A549 (cell line): ENCODE results near the gene ZNF264.

Experiments
- HDAC2 ChIP-seq: fragments of 200-600 bp; sonication (generic); IDR thresholded peaks from 2 replicates; pipeline ENCODE4 v1.6.1; 2016
- POLR2A ChIP-seq: IDR thresholded peaks from 2 replicates; pipeline ENCODE4 v1.6.1; 2012; ENCODE audit warnings: mild to moderate bottlenecking, low read length
- RCOR1 ChIP-seq: fragments of 150-350 bp; IDR thresholded peaks from 2 replicates; pipeline ENCODE4 v1.6.1; 2014; ENCODE audit warnings: antibody characterized with exemption, low read length, low read depth
- RFX5 ChIP-seq: fragments of 450-650 bp; IDR thresholded peaks from 2 replicates; pipeline ENCODE4 v1.7.1; 2014; ENCODE audit warnings: antibody characterized with exemption, mild to moderate bottlenecking, moderate library complexity
- RNF2 ChIP-seq: fragments of 200-600 bp; sonication (generic); IDR thresholded peaks from 2 replicates; pipeline ENCODE4 v1.6.1; 2016; ENCODE audit warnings: low read depth, mild to moderate bottlenecking, antibody characterized with exemption, moderate library complexity, borderline replicate concordance
- TP53 ChIP-seq: fragments of 250-450 bp; sonication (Bioruptor Pico); IDR thresholded peaks from 2 replicates; pipeline ENCODE4 v1.5.0; 2021; ENCODE audit warnings: mild to moderate bottlenecking, moderate library complexity
- TF ChIP-seq, protein P1 (sequence below): fragments of 150-350 bp; IDR thresholded peaks from 2 replicates; pipeline ENCODE4 v1.6.1; 2014; ENCODE audit warnings: low read depth, mild to moderate bottlenecking, low read length
- TF ChIP-seq, protein P2 (sequence below): fragments of >200 bp; sonication (Bioruptor Twin); formaldehyde crosslinking; IDR thresholded peaks from 3 replicates; pipeline ENCODE4 v1.5.1; 2016
- TF ChIP-seq, protein P3 (sequence below): IDR thresholded peaks from 2 replicates; pipeline ENCODE4 v1.6.1; 2012

DNA sequence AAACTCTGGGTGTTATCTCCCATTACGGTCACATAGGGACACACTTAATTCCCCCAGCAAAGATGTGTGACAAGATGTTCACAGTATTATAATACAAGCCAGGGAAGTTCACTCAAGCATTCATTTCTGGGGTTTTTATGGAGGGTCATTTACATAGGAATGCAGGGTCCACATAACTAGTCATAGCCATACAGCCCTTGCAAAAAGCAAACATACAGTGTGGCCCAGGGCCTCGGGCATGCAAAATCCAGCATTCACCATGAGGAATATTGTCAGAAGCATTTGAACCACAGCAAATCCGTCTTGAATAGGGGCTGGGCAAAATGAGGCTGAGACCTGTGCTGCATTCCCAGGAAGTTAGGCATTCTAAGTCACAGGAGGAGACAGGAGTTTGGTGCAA, 76.0 kb downstream of the ZNF264 start:
- TF ChIP-seq POLR2A (no peak), HDAC2 (no peak), TP53 (no peak), RNF2 (no peak), RFX5 (no peak), RCOR1 (no peak)
- TF ChIP-seq, protein P1, sequence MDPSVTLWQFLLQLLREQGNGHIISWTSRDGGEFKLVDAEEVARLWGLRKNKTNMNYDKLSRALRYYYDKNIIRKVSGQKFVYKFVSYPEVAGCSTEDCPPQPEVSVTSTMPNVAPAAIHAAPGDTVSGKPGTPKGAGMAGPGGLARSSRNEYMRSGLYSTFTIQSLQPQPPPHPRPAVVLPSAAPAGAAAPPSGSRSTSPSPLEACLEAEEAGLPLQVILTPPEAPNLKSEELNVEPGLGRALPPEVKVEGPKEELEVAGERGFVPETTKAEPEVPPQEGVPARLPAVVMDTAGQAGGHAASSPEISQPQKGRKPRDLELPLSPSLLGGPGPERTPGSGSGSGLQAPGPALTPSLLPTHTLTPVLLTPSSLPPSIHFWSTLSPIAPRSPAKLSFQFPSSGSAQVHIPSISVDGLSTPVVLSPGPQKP = no peak
- TF ChIP-seq, protein P2, sequence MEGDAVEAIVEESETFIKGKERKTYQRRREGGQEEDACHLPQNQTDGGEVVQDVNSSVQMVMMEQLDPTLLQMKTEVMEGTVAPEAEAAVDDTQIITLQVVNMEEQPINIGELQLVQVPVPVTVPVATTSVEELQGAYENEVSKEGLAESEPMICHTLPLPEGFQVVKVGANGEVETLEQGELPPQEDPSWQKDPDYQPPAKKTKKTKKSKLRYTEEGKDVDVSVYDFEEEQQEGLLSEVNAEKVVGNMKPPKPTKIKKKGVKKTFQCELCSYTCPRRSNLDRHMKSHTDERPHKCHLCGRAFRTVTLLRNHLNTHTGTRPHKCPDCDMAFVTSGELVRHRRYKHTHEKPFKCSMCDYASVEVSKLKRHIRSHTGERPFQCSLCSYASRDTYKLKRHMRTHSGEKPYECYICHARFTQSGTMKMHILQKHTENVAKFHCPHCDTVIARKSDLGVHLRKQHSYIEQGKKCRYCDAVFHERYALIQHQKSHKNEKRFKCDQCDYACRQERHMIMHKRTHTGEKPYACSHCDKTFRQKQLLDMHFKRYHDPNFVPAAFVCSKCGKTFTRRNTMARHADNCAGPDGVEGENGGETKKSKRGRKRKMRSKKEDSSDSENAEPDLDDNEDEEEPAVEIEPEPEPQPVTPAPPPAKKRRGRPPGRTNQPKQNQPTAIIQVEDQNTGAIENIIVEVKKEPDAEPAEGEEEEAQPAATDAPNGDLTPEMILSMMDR = no peak
- TF ChIP-seq, protein P3, sequence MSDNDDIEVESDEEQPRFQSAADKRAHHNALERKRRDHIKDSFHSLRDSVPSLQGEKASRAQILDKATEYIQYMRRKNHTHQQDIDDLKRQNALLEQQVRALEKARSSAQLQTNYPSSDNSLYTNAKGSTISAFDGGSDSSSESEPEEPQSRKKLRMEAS = no peak
